K562 (cell line): ENCODE data around the gene KCTD16. TPM values are rescaled to one million over a fixed set of nuclear protein-coding genes. Genes with fewer than 3 reads are reported as not detected.

Experiments used
- ARID3A ChIP-seq: IDR thresholded peaks from 2 replicates; pipeline ENCODE4 v1.6.1; 2012; ENCODE audit warnings: low read depth, low read length, improper control_type of control experiment, borderline replicate concordance
- FOXO4 ChIP-seq: fragments of 450-650 bp; formaldehyde crosslinking; IDR thresholded peaks from 2 replicates; pipeline ENCODE4 v1.4.0; 2020; ENCODE audit warnings: mild to moderate bottlenecking, moderate library complexity
- MBD1 ChIP-seq: fragments of 250-450 bp; sonication (Bioruptor Pico); IDR thresholded peaks from 2 replicates; pipeline ENCODE4 v1.8.0; 2022; ENCODE audit warnings: inconsistent platforms
- MITF ChIP-seq: IDR thresholded peaks from 2 replicates; pipeline ENCODE4 v1.6.1; 2014; ENCODE audit warnings: antibody characterized with exemption
- NFIX ChIP-seq: fragments of 250-450 bp; sonication (Bioruptor Pico); IDR thresholded peaks from 2 replicates; pipeline ENCODE4 v1.4.0; 2020; ENCODE audit warnings: low read depth, mild to moderate bottlenecking, moderate library complexity
- RUNX1 ChIP-seq: sonication (generic); IDR thresholded peaks from 2 replicates; pipeline ENCODE4 v1.6.1; 2016; ENCODE audit warnings: antibody characterized with exemption, low read depth
- SMARCA4 ChIP-seq: fragments of 450-650 bp; IDR thresholded peaks from 2 replicates; pipeline ENCODE4 v1.6.1; 2016
- TBL1XR1 ChIP-seq, 2 experiments: IDR thresholded peaks; 2 replicates each; pipeline ENCODE4 v1.6.1; 2012; ENCODE audit warnings: improper control_type of control experiment in 2 of 2, low read length in 2 of 2, mild to moderate bottlenecking in 1 of 2
- TCF7 ChIP-seq: sonication (generic); IDR thresholded peaks from 2 replicates; pipeline ENCODE4 v1.6.1; 2016; ENCODE audit warnings: antibody characterized with exemption, borderline replicate concordance
- ZBTB33 ChIP-seq: sonication (generic); formaldehyde crosslinking; IDR thresholded peaks from 2 replicates; pipeline ENCODE4 v1.8.1; 2023; ENCODE audit warnings: mild to moderate bottlenecking, missing genetic modification reagents
- ZNF592 ChIP-seq: fragments of 450-650 bp; IDR thresholded peaks from 2 replicates; pipeline ENCODE4 v1.6.1; 2017; ENCODE audit warnings: antibody characterized with exemption, mild to moderate bottlenecking
- polyA plus RNA-seq, 8 experiments: library from polyadenylated mRNA; depleted of rRNA in 4 of 8; stranded (reverse) in 5 of 8; unstranded in 3 of 8; fragments of >200 nt; fragmentation: Nextera tagmentation in 2 of 8; fragmentation: Illumina TruSeq in 1 of 8; extraction: Ambion mirVana in 2 of 8; extraction: Trizol in 1 of 8; gene quantifications; 2 replicates each; pipeline versions ENCODE4 v1.2.1 to v1.2.3, GENCODE V29; 2011 to 2014; ENCODE audit warnings: inconsistent platforms in 1 of 8, missing spikeins in 1 of 8
- total RNA-seq, 7 experiments: library from RNA; depleted of rRNA in 6 of 7; stranded (reverse); fragments of >200 nt in 6 of 7; fragmentation: Illumina TruSeq in 2 of 7; extraction: Trizol in 2 of 7; gene quantifications; 2 replicates each; pipeline versions ENCODE4 v1.2.1 to v1.2.3, GENCODE V29; 2011 to 2021; ENCODE audit warnings: low replicate concordance in 1 of 7

Gene KCTD16
- total and polyA plus RNA-seq, 9 of the 15 experiments (the other 6 are each of a cell fraction or from before 2014, with no cell fraction given), result 0.04 TPM; not detected in 8

GRCh38 chr5:144329681-144330080, 159.0 kb downstream of the KCTD16 start (continued):
- no peak for TF ChIP-seq ZNF592
- TF ChIP-seq ZBTB33 (CRISPR knock-in tag), result no peak
- no peak for TF ChIP-seq RUNX1
- no peak for TF ChIP-seq NFIX (CRISPR knock-in tag)
- no peak for TF ChIP-seq ARID3A
- no peak for TF ChIP-seq TBL1XR1 (IDR thresholded peaks at IDR 0.05; ENCODE audit: low read length in 2 of 2)
- no peak for TF ChIP-seq SMARCA4
- no peak for TF ChIP-seq TCF7
- no peak for TF ChIP-seq MITF
- no peak for TF ChIP-seq MBD1
- no peak for TF ChIP-seq FOXO4
